SJSA1 (cell line): ENCODE data around the gene STT3B. TPM values are rescaled to one million over a fixed set of nuclear protein-coding genes. Genes with fewer than 3 reads are reported as not detected.
"Not testable (repeated sequence)": the region's sequence is repeated elsewhere in the genome, so short reads cannot be mapped to it uniquely, and the experiment has no call there.

Experiments
- DNase-seq, 2 experiments: peaks; one replicate each; pipeline ENCODE4 v3.0.0-alpha.2; 2015 to 2020; ENCODE audit warnings: low spot score in 2 of 2, low read depth in 1 of 2
- H3K27ac ChIP-seq: fragments of 250-450 bp; sonication (Bioruptor Pico); 2 replicates; pipeline ENCODE4 v1.5.1; 2020; ENCODE audit warnings: mild to moderate bottlenecking, moderate library complexity
- H3K27me3 ChIP-seq: fragments of 250-450 bp; sonication (Bioruptor Pico); replicated peaks from 2 replicates; pipeline ENCODE4 v1.5.1; 2020; ENCODE audit warnings: mild to moderate bottlenecking, moderate library complexity
- H3K36me3 ChIP-seq: fragments of 250-450 bp; sonication (Bioruptor Pico); 2 replicates; pipeline ENCODE4 v1.5.1; 2020; ENCODE audit warnings: mild to moderate bottlenecking
- H3K4me1 ChIP-seq: fragments of 250-450 bp; sonication (Bioruptor Pico); replicated peaks from 2 replicates; pipeline ENCODE4 v1.6.1; 2021; ENCODE audit warnings: mild to moderate bottlenecking
- H3K4me3 ChIP-seq: fragments of 250-450 bp; sonication (Bioruptor Pico); 2 replicates; pipeline ENCODE4 v1.5.1; 2020; ENCODE audit warnings: mild to moderate bottlenecking
- H3K9me3 ChIP-seq: fragments of 250-450 bp; sonication (Bioruptor Pico); replicated peaks from 2 replicates; pipeline ENCODE4 v1.5.1; 2020; ENCODE audit warnings: mild to moderate bottlenecking
- total RNA-seq: library from RNA; depleted of rRNA; stranded (reverse); fragments of >200 nt; shearing (Covaris generic); gene quantifications from 2 replicates; pipeline ENCODE4 v1.2.3, GENCODE V29; 2014

Gene STT3B
- total RNA-seq, 1 experiment from 2014 or later, result 172 TPM

DNA sequence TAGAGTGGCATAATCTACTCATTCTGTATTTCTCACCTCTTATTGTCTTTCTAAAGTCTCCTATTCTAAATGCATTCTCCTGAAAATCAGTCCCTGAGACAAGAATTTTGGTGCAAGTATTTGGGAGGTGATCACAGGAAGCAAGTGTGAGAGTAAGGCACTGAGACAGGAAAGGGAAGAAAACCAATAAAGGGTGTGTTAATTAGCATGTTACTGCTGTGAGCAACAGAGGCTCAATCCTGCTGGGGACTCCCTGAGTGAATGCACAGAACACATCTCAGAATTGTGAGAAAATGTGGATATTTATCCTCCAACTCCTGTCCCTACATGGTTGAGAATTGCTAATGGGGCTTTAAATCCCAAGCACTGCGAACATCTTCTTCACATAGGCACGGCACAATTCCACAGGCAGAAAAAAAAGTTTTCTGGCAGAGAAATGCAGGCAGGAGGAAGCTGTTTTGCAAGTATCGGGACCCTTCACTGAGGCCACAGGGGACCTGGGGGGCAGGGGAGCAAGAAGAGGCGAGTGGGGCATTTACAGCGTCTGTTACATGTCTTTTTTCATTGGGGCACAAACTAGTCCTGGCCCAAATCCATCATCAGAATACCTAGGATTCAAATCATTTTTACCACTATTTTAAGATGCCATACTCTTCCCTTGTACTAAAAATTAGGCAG lies 27.2 kb upstream of the STT3B start:
- Histone ChIP-seq H3K4me3 (no peak overlapping the region), H3K9me3 (no peaks in the 10 kb centered on the region), H3K27ac (no peak overlapping the region), H3K27me3 (no peaks in the 10 kb centered on the region), H3K36me3 (no peaks in the 10 kb centered on the region), H3K4me1 (no peaks in the 10 kb centered on the region)
- DNase-seq, result no peak

DNA sequence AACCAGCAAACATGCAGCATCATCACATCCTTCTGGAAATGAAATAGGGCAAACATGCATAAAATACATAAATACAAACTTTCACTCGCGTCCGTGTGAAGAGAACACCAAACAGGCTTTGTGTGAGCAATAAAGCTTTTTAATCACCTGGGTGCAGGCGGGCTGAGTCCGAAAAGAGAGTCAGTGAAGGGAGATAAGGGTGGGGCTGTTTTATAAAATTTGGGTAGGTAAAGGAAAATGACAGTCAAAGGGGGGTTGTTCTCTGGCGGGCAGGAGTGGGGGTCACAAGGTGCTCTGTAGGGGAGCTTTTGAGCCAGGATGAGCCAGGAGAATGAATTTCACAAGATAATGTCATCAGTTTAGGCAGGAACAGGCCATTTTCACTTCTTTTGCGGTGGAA lies 26.2 kb upstream of the STT3B start:
- H3K36me3 ChIP-seq, DNase-seq, H3K4me3 ChIP-seq, H3K27me3 ChIP-seq, H3K4me1 ChIP-seq, H3K9me3 ChIP-seq, H3K27ac ChIP-seq: not testable (repeated sequence)

DNA sequence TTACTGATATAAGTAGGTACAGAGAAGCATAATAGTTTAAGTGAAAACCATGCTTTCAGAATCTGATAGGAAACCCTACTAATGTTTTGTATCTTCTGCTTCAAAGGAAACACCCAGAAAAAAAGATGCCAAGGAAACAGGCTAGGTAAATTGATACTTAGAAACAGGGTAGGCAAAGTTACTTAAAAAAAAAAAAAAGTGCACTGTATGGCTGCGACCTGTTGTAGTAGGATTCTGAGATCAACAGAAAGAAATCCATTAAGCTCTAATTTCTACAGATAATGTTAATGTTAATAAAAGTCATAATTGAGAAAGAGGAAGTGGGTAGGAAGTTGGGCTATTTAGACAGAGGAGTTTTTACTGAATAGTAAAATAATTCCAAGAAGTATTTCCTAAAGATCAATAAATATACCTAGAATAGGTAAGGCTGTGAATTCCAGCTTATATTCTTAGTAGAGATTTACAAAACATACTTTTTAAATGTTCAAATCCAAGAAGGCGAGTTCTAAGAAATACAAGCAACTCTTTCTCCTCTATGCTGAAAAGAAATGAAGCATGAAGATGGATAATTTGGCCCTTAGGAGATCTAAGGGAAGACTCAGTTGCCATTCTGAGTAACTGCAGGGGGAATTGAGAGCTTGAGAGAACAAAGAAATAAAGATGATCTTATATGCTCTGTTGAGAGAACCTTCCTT lies 24.1 kb upstream of the STT3B start:
- Histone ChIP-seq H3K4me3 (no peak overlapping the region), H3K4me1 (no peaks in the 10 kb centered on the region), H3K27me3 (no peaks in the 10 kb centered on the region), H3K9me3 (no peaks in the 10 kb centered on the region), H3K27ac (no peak overlapping the region), H3K36me3 (no peaks in the 10 kb centered on the region)
- no peak for DNase-seq

GRCh38 chr3:31509147-31509728 lies 23.5 kb upstream of the STT3B start:
- Histone ChIP-seq H3K9me3 (no peaks in the 10 kb centered on the region), H3K4me3 (no peak overlapping the region), H3K27me3 (no peaks in the 10 kb centered on the region), H3K27ac (no peak overlapping the region), H3K4me1 (no peaks in the 10 kb centered on the region), H3K36me3 (no peaks in the 10 kb centered on the region)
- no peak for DNase-seq

DNA sequence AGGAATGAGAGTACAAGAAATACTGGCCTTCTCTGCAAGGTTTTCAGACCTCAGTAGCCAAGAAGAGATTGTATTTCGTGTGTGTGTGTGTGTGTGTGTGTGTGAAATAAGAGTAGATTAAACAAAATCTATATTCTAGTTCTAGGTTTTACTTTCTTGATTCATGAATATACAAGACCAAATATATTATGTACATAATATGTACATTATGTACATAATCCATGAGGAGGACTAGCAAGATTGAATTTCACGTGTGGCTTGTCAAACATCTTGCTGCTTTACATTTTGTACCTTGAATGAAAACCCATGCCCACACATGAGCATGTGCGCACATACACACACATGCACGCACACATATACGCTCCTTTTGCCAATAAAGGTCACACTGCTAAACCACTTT lies 18.2 kb upstream of the STT3B start:
- no peaks in the 10 kb centered on the region for H3K36me3 ChIP-seq
- H3K4me3 ChIP-seq, result no peak overlapping the region
- no peaks in the 10 kb centered on the region for H3K27me3 ChIP-seq
- H3K4me1 ChIP-seq, result no peaks in the 10 kb centered on the region
- DNase-seq, result no peak
- H3K27ac ChIP-seq, result no peak overlapping the region
- H3K9me3 ChIP-seq, result no peaks in the 10 kb centered on the region

- Histone ChIP-seq H3K27me3 (no peaks in the 10 kb centered on the region), H3K4me3 (no peak overlapping the region), H3K4me1 (no peaks in the 10 kb centered on the region), H3K9me3 (no peaks in the 10 kb centered on the region), H3K36me3 (no peaks in the 10 kb centered on the region), H3K27ac (no peak overlapping the region)
- no peak for DNase-seq
Observed at GRCh38 chr3:31515486-31516284, 17.0 kb upstream of the STT3B start.

DNA sequence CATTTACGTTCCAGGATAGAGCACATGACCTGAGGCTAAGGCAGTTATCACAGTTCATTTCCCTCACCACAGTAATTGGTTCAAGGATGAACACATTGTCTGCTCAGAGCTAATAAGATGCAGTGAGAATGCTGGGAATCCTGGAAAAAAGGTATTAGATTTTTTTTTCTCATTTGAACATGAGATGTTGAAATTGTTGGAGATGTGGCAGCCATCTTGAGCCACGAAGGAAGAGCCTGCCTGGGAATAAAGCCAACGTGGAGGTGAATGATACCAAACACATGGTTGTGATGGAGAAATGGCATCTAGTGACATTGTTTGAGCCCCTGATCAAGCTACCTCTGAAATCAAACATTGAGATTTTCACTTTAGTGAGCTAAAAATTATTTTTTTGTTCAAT lies 16.0 kb upstream of the STT3B start:
- no peak for DNase-seq
- H3K36me3 ChIP-seq, result no peaks in the 10 kb centered on the region
- no peaks in the 10 kb centered on the region for H3K4me1 ChIP-seq
- H3K9me3 ChIP-seq, result no peaks in the 10 kb centered on the region
- no peaks in the 10 kb centered on the region for H3K27me3 ChIP-seq
- no peak overlapping the region for H3K27ac ChIP-seq
- H3K4me3 ChIP-seq, result no peak overlapping the region

GRCh38 chr3:31521468-31521867 lies 11.3 kb upstream of the STT3B start:
- Histone ChIP-seq H3K36me3 (no peaks in the 10 kb centered on the region), H3K4me3 (no peak overlapping the region), H3K27ac (no peak overlapping the region), H3K27me3 (no peaks in the 10 kb centered on the region), H3K4me1 (no peaks in the 10 kb centered on the region), H3K9me3 (no peaks in the 10 kb centered on the region)
- no peak for DNase-seq

GRCh38 chr3:31522152-31522551 lies 10.6 kb upstream of the STT3B start:
- Histone ChIP-seq H3K36me3 (no peaks in the 10 kb centered on the region), H3K4me1 (no peaks in the 10 kb centered on the region), H3K9me3 (no peaks in the 10 kb centered on the region), H3K27ac (no peak overlapping the region), H3K27me3 (no peaks in the 10 kb centered on the region), H3K4me3 (no peak overlapping the region)
- DNase-seq, result no peak

GRCh38 chr3:31523543-31523942 lies 9.2 kb upstream of the STT3B start:
- Histone ChIP-seq H3K9me3 (no peaks in the 10 kb centered on the region), H3K27ac (no peak overlapping the region), H3K36me3 (no peaks in the 10 kb centered on the region), H3K27me3 (no peaks in the 10 kb centered on the region), H3K4me1 (no peaks in the 10 kb centered on the region), H3K4me3 (no peak overlapping the region)
- no peak for DNase-seq

DNA sequence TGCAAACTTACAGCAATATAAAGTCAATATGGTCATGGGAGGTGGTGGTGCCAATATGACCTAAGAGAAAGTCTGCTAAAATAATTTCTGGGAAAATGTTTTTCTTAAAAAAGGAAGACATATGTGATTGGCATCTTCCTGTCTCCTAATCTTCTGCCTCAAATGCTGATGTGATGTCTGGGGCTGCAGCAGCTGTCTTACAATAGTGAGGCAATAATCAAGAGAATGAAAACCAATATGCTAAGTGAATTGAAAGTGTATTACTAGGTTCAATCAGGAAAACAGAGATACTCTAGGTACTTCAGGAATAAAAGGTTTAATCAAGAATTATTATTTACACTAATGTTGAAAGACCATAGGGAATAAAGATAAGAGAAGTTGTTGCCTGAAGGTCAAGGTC lies 7.2 kb upstream of the STT3B start:
- Histone ChIP-seq H3K9me3 (no peaks in the 10 kb centered on the region), H3K36me3 (no peaks in the 10 kb centered on the region), H3K27me3 (no peaks in the 10 kb centered on the region), H3K4me1 (0 out of 2 replicates have a peak, but pooled peaks cover under 1% of the 10 kb centered on the region), H3K27ac (no peak overlapping the region), H3K4me3 (no peak overlapping the region)
- no peak for DNase-seq

DNA sequence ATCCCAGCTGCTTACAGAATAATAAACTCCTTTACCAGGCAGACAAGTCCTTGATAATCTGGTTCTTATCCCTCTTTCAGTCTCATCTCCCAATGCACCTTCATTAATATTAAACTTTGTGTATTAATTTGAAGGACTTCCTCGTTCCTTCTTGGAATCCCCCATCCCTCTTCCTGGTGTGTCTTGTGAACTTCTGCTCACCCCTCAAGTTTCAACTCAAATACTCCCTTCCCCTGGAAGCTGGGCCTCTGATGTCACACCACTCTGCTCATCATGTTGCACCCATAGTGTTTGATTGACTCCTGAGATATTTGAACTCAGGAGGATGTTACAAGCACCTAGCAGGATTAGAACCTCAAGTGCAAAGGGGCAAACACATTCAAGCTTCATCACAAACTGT lies 3.3 kb upstream of the STT3B start:
- H3K27ac ChIP-seq, result no peak overlapping the region
- no peaks in the 10 kb centered on the region for H3K9me3 ChIP-seq
- no peak for DNase-seq
- peaks cover 15% of the 10 kb centered on the region for H3K36me3 ChIP-seq
- 0 out of 2 replicates have a peak, but pooled peaks cover 7% of the 10 kb centered on the region for H3K4me1 ChIP-seq
- no peaks in the 10 kb centered on the region for H3K27me3 ChIP-seq
- no peak overlapping the region for H3K4me3 ChIP-seq

GRCh38 chr3:31530039-31530959 lies 2.4 kb upstream of the STT3B start:
- H3K27ac ChIP-seq, result no peak overlapping the region
- H3K27me3 ChIP-seq, result no peaks in the 10 kb centered on the region
- H3K36me3 ChIP-seq, result peaks cover 15% of the 10 kb centered on the region
- no peaks in the 10 kb centered on the region for H3K9me3 ChIP-seq
- 0 out of 2 replicates have a peak, but pooled peaks cover 10% of the 10 kb centered on the region for H3K4me1 ChIP-seq
- H3K4me3 ChIP-seq, result no peak overlapping the region
- no peak for DNase-seq
